ENCODE results near the gene EXT2. TPM values are rescaled to one million over a fixed set of nuclear protein-coding genes. Genes with fewer than 3 reads are reported as not detected.
A peak's percentile ranks its signal among the peaks of the same experiment; 100 is the strongest.

The EXT2 gene
- total RNA-seq, 1 donor from 2014 or later, result 73.9 TPM

DNA sequence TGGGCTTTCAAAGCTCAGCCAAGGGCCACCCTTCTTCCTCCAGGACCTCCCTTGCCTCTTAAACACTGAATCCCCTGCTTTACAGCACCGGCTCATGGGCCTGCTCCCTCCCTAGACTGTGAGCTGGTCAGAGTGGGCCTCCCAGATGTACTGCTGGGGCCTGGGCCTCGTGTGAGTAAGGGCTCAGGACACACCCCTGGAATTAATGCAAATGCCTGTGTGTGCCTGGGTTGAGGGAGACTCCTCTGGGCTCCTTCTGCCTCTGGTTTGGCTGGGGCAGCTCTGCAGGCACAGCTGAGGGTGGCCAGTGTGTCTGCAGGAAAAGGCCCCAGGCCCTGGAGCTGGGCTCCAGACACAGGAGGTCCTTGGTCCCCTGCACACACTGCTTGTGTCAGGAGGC, 190.3 kb downstream of the EXT2 start:
- no peak for DNase-seq (ENCODE audit: low spot score, unreplicated experiment)
- Mint-ChIP-seq H3K27ac (no peak overlapping the region), H3K4me1 (ENCODE audit: low read depth) (no peaks in the 10 kb centered on the region), H3K27me3 (peaks cover 14% of the 10 kb centered on the region), H3K4me3 (ENCODE audit: low read depth) (no peak overlapping the region), H3K9me3 (ENCODE audit: low read depth) (peaks cover 13% of the 10 kb centered on the region), H3K36me3 (ENCODE audit: insufficient read depth) (peaks cover 3% of the 10 kb centered on the region)
- TF ChIP-seq CTCF (IDR thresholded peaks at IDR 0.05; ENCODE audit: unreplicated experiment), result no peak

DNA sequence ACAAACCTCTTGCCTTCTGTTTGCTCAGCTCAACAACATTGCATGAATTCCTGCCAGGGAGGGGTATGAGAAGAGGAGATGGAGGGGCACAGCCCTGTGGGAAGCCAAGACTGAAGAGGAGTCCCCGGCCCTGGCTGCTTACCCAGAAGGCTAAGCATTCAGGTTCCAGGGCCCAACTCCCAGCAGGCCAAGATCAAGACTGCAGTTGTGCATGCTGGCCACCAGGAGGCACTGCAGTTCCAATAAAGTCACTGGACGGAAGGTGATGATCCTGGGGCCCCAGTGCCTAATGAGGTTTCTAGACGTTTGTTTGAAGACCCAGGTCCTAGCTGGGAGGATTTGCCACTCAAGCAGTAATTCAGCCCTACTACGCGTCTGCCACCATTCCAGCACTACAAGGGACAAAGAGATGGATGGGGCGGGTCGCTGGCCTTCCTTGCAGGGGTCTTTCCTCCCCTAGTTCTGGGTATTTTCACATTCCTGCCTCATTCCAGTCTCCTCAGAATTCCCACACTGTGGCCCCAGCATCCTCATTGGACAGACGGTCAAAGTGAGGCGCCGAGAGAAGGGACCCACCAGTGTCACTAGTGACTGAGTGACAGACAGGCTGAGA, 190.9 kb downstream of the EXT2 start:
- peak; percentile 47 for DNase-seq (ENCODE audit: low spot score, unreplicated experiment)
- no peak overlapping the region for H3K4me3 Mint-ChIP-seq (ENCODE audit: low read depth)
- H3K27ac Mint-ChIP-seq, result no peak overlapping the region
- H3K36me3 Mint-ChIP-seq (ENCODE audit: insufficient read depth), result no peaks in the 10 kb centered on the region
- H3K27me3 Mint-ChIP-seq, result peaks cover 15% of the 10 kb centered on the region
- TF ChIP-seq CTCF (IDR thresholded peaks at IDR 0.05; ENCODE audit: unreplicated experiment), result peak; percentile 93
- no peaks in the 10 kb centered on the region for H3K4me1 Mint-ChIP-seq (ENCODE audit: low read depth)
- peaks cover 9% of the 10 kb centered on the region for H3K9me3 Mint-ChIP-seq (ENCODE audit: low read depth)

GRCh38 chr11:44286911-44287310, 191.4 kb downstream of the EXT2 start:
- no peak for DNase-seq (ENCODE audit: low spot score, unreplicated experiment)
- Mint-ChIP-seq H3K27ac (no peak overlapping the region), H3K4me1 (ENCODE audit: low read depth) (no peaks in the 10 kb centered on the region), H3K4me3 (ENCODE audit: low read depth) (no peak overlapping the region), H3K27me3 (peaks cover 15% of the 10 kb centered on the region), H3K9me3 (ENCODE audit: low read depth) (peaks cover 8% of the 10 kb centered on the region), H3K36me3 (ENCODE audit: insufficient read depth) (no peaks in the 10 kb centered on the region)
- no peak for TF ChIP-seq CTCF (IDR thresholded peaks at IDR 0.05; ENCODE audit: unreplicated experiment)

GRCh38 chr11:44288133-44288526, 192.7 kb downstream of the EXT2 start:
- no peak overlapping the region for H3K4me3 Mint-ChIP-seq (ENCODE audit: low read depth)
- H3K9me3 Mint-ChIP-seq (ENCODE audit: low read depth), result no peaks in the 10 kb centered on the region
- no peaks in the 10 kb centered on the region for H3K4me1 Mint-ChIP-seq (ENCODE audit: low read depth)
- H3K36me3 Mint-ChIP-seq (ENCODE audit: insufficient read depth), result no peaks in the 10 kb centered on the region
- H3K27me3 Mint-ChIP-seq, result peaks cover 15% of the 10 kb centered on the region
- no peak for DNase-seq (ENCODE audit: low spot score, unreplicated experiment)
- H3K27ac Mint-ChIP-seq, result no peak overlapping the region
- TF ChIP-seq CTCF (IDR thresholded peaks at IDR 0.05; ENCODE audit: unreplicated experiment), result no peak

GRCh38 chr11:44290208-44290607, 194.7 kb downstream of the EXT2 start:
- Mint-ChIP-seq H3K36me3 (ENCODE audit: insufficient read depth) (no peaks in the 10 kb centered on the region), H3K4me3 (ENCODE audit: low read depth) (no peak overlapping the region), H3K27ac (no peak overlapping the region), H3K27me3 (peaks cover 18% of the 10 kb centered on the region), H3K4me1 (ENCODE audit: low read depth) (no peaks in the 10 kb centered on the region), H3K9me3 (ENCODE audit: low read depth) (no peaks in the 10 kb centered on the region)
- DNase-seq (ENCODE audit: low spot score, unreplicated experiment), result no peak
- TF ChIP-seq CTCF (IDR thresholded peaks at IDR 0.05; ENCODE audit: unreplicated experiment), result no peak

Other genes starting within 250 kb of the EXT2 start
- 19.8 and 22.0 TPM in 2 replicates for gene ALKBH3, start 214.8 kb upstream of the EXT2 start, total RNA-seq
- 0.38 and 0.47 TPM in 2 replicates for gene C11orf96, start 153.0 kb upstream of the EXT2 start, total RNA-seq
- gene ACCSL, start 47.7 kb upstream of the EXT2 start, total RNA-seq, result not detected in 2 replicates
- gene ACCS, start 29.4 kb upstream of the EXT2 start, total RNA-seq, result 30.5 and 33.5 TPM in 2 replicates
- gene ALX4, start 214.5 kb downstream of the EXT2 start, total RNA-seq, result not detected in 2 replicates

Data from progenitor cell of endocrine pancreas (in vitro differentiated cells).